HEK293T (cell line): Measurements from ENCODE around the gene MKLN1.

Experiments
- CTCF ChIA-PET: fragments of 350-600 bp; formaldehyde crosslinking; extraction: SDS; loops from one replicate; lab custom pipeline; 2021; ENCODE audit warnings: antibody characterized with exemption, inconsistent platforms; lab: Yijun Ruan, JAX
- POLR2A ChIA-PET: fragments of 350-600 bp; formaldehyde crosslinking; extraction: SDS; loops from one replicate; lab custom pipeline; 2020; ENCODE audit warnings: antibody characterized with exemption, inconsistent platforms; lab: Yijun Ruan, JAX
- DNase-seq: peaks from one replicate; pipeline ENCODE4 v3.0.0; 2012; ENCODE audit warnings: mixed read lengths; ENCODE audit errors: extremely low spot score
- ARNT ChIP-seq: fragments of 450-650 bp; IDR thresholded peaks from 2 replicates; pipeline ENCODE4 v1.6.1; 2017; ENCODE audit warnings: mild to moderate bottlenecking
- BHLHE40 ChIP-seq: fragments of 450-650 bp; IDR thresholded peaks from 2 replicates; pipeline ENCODE4 v1.6.1; 2016; ENCODE audit warnings: mild to moderate bottlenecking, moderate library complexity, borderline replicate concordance
- CTBP1 ChIP-seq: fragments of 450-650 bp; IDR thresholded peaks from 2 replicates; pipeline ENCODE4 v1.6.1; 2016; ENCODE audit warnings: borderline replicate concordance
- ELF4 ChIP-seq: fragments of 450-650 bp; IDR thresholded peaks from 2 replicates; pipeline ENCODE4 v1.6.1; 2017; ENCODE audit warnings: antibody characterized with exemption
- FOXA1 ChIP-seq: fragments of 450-650 bp; IDR thresholded peaks from 2 replicates; pipeline ENCODE4 v1.6.1; 2016; ENCODE audit warnings: mild to moderate bottlenecking
- FOXK2 ChIP-seq: fragments of 450-650 bp; IDR thresholded peaks from 2 replicates; pipeline ENCODE4 v1.6.1; 2016; ENCODE audit warnings: mild to moderate bottlenecking
- FOXM1 ChIP-seq: fragments of 450-650 bp; IDR thresholded peaks from 2 replicates; pipeline ENCODE4 v1.6.1; 2017; ENCODE audit warnings: mild to moderate bottlenecking, borderline replicate concordance
- HDGF ChIP-seq: fragments of 450-650 bp; IDR thresholded peaks from 2 replicates; pipeline ENCODE4 v1.6.1; 2017; ENCODE audit warnings: antibody characterized with exemption, borderline replicate concordance
- L3MBTL2 ChIP-seq: fragments of 450-650 bp; conservative IDR thresholded peaks from 2 replicates; pipeline ENCODE4 v1.6.1; 2016; ENCODE audit warnings: mild to moderate bottlenecking
- LEF1 ChIP-seq: fragments of 450-650 bp; IDR thresholded peaks from 2 replicates; pipeline ENCODE4 v1.6.1; 2017; ENCODE audit warnings: mild to moderate bottlenecking, borderline replicate concordance
- NFRKB ChIP-seq: fragments of 450-650 bp; IDR thresholded peaks from 2 replicates; pipeline ENCODE4 v1.6.1; 2016; ENCODE audit warnings: mild to moderate bottlenecking, moderate library complexity
- SP1 ChIP-seq: fragments of 450-650 bp; IDR thresholded peaks from 2 replicates; pipeline ENCODE4 v1.6.1; 2017
- SUZ12 ChIP-seq: fragments of 450-650 bp; IDR thresholded peaks from 2 replicates; pipeline ENCODE4 v1.6.1; 2016; ENCODE audit warnings: mild to moderate bottlenecking
- TARDBP ChIP-seq: fragments of 450-650 bp; IDR thresholded peaks from 2 replicates; pipeline ENCODE4 v1.6.1; 2016
- ZNF384 ChIP-seq: fragments of 450-650 bp; IDR thresholded peaks from 2 replicates; pipeline ENCODE4 v1.6.1; 2016
- TF ChIP-seq, protein P1 (sequence below): fragments of 450-650 bp; IDR thresholded peaks from 2 replicates; pipeline ENCODE4 v1.6.1; 2016

Gene MKLN1

DNA sequence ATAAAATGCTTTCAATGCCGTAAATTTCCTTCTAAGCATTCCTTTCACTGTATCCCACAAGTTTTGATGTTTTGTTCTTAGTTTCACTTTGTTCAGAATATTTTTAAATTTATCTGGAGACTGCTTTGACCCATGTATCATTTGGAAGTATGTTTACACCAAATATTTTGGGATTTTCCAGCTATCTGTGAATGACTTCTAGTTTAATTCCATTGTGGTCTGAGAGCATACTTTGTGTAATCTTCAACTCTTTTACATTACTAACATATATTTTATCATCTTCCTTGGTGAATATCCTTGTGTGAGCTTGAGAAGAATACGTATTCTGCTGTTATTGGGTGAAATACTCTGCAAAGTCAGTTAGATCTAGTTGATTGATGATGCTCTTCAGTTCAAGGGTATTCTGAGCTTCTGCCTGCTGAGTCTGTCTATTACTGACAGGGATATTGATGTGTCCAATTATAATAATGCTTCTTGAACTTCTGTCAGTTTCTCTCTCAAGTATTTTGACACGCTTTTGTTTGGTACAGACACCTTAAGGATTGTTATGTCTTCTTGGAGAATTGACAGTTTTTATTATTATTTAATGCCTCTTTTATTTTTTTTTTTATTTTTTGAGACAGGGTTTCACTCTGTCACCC lies 31.6 kb downstream of the MKLN1 start:
- TF ChIP-seq ARNT (no peak), FOXK2 (no peak), TARDBP (no peak), SP1 (no peak), NFRKB (no peak), ELF4 (no peak), FOXM1 (no peak)
- TF ChIP-seq, protein P1, sequence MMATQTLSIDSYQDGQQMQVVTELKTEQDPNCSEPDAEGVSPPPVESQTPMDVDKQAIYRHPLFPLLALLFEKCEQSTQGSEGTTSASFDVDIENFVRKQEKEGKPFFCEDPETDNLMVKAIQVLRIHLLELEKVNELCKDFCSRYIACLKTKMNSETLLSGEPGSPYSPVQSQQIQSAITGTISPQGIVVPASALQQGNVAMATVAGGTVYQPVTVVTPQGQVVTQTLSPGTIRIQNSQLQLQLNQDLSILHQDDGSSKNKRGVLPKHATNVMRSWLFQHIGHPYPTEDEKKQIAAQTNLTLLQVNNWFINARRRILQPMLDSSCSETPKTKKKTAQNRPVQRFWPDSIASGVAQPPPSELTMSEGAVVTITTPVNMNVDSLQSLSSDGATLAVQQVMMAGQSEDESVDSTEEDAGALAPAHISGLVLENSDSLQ, result peak; percentile 67
- CTCF ChIA-PET, result no interaction called here
- POLR2A ChIA-PET, result no interaction called here
- no peak for DNase-seq

DNA sequence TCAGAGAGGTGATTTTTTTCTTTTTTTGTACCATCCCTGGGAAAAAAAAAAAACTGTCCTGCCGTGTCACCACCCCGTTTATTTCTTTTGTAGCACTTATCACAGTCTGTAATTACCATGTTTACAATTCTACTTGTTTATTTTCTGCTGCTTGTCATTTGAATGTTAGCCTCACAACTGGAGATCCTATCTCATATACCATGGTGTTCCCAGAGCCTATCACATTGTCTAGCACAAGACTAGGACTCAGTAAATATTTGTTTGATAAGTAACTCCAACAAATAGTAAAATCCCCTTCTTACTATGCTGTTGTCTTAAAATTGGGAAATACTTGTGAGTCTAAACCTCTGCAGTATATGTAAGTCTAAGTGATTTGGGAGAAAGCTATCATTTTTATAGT lies 36.0 kb downstream of the MKLN1 start:
- TF ChIP-seq SP1 (no peak), FOXM1 (no peak), FOXA1 (no peak), HDGF (no peak), BHLHE40 (no peak), FOXK2 (no peak), SUZ12 (no peak), CTBP1 (no peak), ARNT (no peak), NFRKB (no peak), LEF1 (no peak), TARDBP (no peak)
- TF ChIP-seq, protein P1, result no peak
- CTCF ChIA-PET, result no interaction called here
- DNase-seq, result no peak
- POLR2A ChIA-PET, result no interaction called here

DNA sequence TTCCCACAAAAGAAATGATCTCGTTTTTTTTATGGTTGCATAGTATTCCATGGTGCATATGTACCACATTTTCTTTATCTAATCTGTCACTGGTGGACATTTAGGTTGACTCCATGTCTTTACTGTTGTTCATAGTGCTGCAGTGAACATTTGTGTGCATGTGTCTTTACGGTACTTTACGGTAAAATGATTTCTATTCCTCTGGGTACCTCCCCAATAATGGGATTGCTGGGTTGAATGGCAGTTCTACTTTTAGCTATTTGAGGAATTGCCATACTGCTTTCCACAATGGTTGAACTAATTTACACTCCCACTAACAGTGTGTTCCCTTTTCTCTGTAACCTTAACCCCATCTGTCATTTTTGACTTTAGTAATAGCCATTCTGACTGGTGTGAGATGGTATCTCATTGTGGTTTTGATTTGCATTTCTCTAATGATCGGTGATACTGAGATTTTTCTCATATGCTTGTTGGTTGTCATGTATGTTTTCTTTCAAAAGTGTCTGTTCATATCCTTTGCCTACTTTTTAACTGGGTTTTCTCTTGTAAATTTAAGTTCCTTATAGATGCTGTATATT lies 37.2 kb downstream of the MKLN1 start:
- POLR2A ChIA-PET, result no interaction called here
- no peak for DNase-seq
- TF ChIP-seq SUZ12 (no peak), BHLHE40 (no peak), L3MBTL2 (no peak), HDGF (no peak), ZNF384 (no peak), ELF4 (no peak), ARNT (no peak), FOXA1 (no peak), LEF1 (no peak), CTBP1 (no peak), TARDBP (no peak), NFRKB (no peak), FOXK2 (no peak)
- TF ChIP-seq, protein P1, result no peak
- CTCF ChIA-PET, result no interaction called here

DNA sequence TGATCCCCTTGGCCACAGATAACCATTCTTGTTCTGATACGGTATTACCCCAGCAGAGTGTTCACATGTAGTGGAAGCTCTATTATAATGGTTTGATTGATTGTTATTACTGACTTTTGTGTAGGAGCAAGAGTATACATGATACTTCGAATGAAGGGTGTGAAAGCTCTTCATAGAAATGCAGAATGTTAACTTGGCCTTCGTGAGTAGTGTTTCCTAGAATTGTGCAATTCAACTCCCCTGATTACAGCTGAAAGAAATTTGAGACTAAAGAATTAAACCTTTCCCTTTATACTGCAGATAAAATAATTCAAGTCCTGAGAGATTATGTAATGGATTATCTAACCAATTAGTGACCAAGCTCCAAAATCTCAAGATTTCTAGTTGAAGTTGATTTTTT lies 38.2 kb downstream of the MKLN1 start:
- ChIA-PET POLR2A (no interaction called here), CTCF (no interaction called here)
- DNase-seq, result no peak
- TF ChIP-seq ARNT (no peak), BHLHE40 (no peak), L3MBTL2 (no peak), FOXA1 (no peak), LEF1 (no peak), TARDBP (no peak)

DNA sequence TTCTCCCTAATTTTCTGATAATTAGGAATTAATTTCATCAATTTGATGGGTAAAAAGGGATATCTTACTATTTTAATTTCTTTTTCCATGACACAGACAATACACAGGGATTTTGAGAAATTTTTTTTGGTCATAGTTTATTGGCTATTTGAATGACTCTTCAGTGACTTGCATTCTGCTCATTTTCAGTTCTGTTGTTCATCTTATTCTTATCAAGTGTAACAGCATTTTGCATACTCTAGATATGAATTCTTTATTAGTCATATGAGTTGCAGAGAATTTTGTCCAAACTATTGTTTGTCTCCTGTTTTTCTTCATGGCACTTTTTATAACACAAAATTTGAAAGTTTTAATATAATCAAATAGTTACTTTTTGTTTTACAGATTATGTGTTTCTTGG lies 41.7 kb downstream of the MKLN1 start:
- TF ChIP-seq NFRKB (no peak), L3MBTL2 (no peak)
- ChIA-PET CTCF (no interaction called here), POLR2A (no interaction called here)
- DNase-seq, result no peak

DNA sequence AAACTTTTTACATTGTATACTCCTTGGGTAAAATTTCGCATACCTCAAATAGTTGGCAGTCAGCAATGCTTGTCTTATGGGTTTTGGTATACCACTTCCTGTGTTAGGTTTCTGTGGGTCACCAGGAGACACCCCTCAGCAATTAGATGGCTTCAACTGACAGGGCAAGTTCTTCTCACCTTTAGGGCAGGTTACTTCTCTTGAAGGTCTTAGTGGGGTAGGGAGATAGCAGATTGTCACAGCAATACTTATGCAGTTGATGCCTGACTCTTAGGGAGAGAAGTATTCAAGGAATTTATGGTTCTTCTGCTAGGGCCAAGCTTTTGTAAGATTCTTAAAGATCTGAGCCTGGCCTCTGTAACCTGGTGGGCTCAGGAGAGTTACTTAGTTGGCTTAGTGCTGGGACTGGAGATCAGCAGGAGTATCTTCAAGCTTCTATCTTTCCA lies 42.9 kb downstream of the MKLN1 start:
- TF ChIP-seq LEF1, result no peak
- TF ChIP-seq CTBP1, result no peak
- TF ChIP-seq, protein P1, result no peak
- no peak for TF ChIP-seq BHLHE40
- no peak for TF ChIP-seq ARNT
- TF ChIP-seq FOXK2, result no peak
- no peak for TF ChIP-seq SP1
- no peak for TF ChIP-seq ELF4
- TF ChIP-seq L3MBTL2, result no peak
- no peak for TF ChIP-seq SUZ12
- no peak for TF ChIP-seq HDGF
- no peak for TF ChIP-seq FOXM1
- TF ChIP-seq FOXA1, result no peak
- TF ChIP-seq ZNF384, result no peak
- no peak for TF ChIP-seq NFRKB
- no peak for TF ChIP-seq TARDBP
- DNase-seq, result no peak
- CTCF ChIA-PET, result no interaction called here
- POLR2A ChIA-PET, result no interaction called here
